GM19193 (cell line): ENCODE results near the gene AUTS2.

Source experiments
- POLR2A ChIP-seq: IDR thresholded peaks from 4 replicates; pipeline ENCODE4 v1.6.1; 2011; ENCODE audit not compliant: insufficient read depth, insufficient read length; ENCODE audit errors: extremely low read depth

The AUTS2 gene

DNA sequence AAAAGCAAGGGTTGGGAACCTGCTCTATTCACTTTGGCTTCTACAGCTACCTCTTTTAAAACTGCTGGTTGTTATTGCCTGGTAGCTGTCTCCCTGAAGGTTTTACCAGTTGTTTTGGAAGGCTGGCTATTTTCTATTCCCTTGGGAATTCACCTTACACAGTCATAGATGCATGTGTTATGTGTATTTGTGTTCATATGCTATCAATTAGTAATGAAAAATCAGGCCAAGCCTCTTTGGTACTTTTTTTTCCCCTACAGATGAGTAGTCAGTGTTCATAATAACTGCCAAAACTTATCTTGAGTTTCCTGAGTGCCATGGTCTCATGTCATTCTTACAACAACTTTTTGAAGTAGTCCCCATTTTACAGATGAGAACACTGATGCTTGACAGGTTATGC, 795.7 kb downstream of the AUTS2 start:
- no peak for TF ChIP-seq POLR2A

- no peak for TF ChIP-seq POLR2A
These were observed 802.6 kb downstream of the AUTS2 start for GRCh38 chr7:70400829-70401380.

- no peak for TF ChIP-seq POLR2A
These were observed 803.8 kb downstream of the AUTS2 start for GRCh38 chr7:70402069-70402468.

- TF ChIP-seq POLR2A = no peak
These were observed 807.0 kb downstream of the AUTS2 start for GRCh38 chr7:70405241-70405640.

DNA sequence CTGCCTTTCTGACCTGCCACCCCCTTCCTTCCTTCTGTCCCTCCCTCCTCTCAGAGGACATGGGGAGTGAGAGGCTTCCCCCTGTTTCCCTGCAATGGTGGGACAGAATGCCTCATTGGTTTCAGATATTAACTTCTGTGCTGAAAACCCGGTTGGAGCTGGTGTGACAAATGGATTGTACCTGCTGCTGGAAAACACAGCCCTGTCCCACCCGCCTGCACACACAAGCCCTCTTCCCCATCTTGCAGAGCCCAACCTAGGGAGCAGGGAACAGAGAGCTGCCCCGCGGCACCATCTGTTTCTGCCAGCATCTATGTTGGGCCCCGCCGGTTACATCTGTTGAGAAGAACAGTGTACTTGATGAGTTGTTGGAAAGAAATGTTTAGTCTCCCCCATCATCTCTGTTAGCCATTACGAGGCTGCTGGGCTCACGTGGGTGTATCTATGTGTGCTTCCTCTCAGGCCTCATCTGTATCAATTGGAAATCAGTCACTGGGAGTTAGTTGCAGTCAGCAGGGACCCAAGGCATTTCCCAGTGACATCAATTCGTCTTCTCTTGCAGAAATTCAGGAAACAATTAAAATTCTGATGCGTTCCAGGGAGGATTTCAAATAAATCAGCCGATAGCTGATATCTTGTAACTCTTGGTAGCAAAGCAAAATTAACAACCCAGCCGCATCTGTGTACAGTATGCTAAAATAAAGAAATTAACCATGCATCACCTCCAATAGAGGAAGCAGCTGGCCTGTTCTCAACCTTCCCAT, 808.1 kb downstream of the AUTS2 start:
- no peak for TF ChIP-seq POLR2A

DNA sequence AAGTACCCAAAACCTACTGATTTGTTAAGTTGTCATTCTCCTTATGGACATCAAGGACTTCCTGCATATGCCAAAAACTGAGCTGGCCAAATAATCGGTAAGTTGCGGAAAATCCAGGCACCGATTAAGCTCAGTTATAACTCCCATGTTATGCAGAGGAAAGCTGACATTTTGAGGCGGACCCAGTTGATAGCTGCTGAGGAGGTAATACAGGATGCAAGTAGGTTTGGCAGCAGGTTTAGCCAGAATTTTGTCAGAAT, 808.6 kb downstream of the AUTS2 start:
- no peak for TF ChIP-seq POLR2A

DNA sequence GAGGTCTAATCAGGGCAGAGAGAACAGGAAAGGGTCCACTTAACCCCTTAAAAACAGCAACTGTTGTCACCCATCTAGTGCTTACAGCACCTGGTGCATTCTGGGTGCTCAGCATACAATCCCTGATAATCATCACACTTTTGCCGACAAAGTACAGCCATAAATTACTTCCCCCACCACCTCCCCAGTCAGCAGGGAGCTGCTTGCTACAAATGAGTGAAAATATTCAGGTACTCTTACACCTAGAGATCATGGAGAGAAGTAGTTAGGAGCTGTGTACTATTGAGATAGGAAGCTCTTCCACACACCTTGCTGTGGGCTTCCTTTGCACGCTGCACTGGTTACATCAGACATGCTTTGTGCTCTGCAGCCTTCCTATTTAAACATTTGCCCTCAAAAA, 810.2 kb downstream of the AUTS2 start:
- no peak for TF ChIP-seq POLR2A

DNA sequence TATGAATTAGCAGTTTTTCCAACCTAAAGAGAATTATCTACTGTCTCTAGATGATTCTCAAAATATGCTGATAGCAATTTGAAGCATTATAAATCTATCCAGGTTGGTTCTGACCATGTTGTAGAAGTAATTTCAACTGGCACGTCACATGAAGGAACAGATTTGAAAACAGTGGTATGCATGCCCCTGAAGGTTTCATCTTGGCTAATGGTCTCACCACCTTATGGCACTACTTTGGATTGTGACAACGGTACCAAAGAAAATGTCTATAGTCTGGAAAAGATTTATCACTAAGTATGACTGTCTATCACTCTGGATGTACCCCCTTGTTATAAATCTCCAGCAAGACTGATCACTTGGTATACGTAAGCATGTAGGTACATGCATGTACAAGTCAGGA, 810.6 kb downstream of the AUTS2 start:
- TF ChIP-seq POLR2A = no peak

DNA sequence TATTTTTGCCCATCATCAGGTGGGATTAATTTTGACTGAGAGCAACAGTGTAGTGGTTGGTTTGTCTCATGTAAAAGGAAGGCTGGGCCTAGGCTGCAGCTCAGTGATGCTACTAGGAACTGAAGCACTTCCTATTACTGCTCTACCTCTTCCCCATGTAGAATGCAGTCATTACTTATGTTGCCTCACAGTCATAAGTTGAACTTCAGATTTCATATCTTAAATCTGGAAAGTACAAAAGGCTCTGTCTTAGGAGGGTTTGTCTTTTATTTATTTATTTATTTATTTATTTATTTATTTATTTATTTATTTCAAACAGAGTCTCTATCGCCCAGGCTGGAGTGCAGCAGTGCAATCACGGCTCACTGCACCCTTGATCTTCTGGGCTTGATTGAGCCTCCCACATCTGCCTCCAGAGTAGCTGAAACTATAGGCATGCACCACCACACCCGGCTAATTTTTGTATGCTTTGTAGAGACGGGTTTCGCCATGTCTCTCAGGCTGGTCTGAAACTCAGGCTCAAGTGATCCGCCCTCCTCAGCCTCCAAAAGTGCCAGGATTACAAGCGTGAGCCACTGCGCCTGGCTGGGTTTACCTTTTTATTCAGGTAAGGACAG, 812.0 kb downstream of the AUTS2 start:
- TF ChIP-seq POLR2A = no peak

GRCh38 chr7:70414368-70414767, 816.1 kb downstream of the AUTS2 start:
- no peak for TF ChIP-seq POLR2A

DNA sequence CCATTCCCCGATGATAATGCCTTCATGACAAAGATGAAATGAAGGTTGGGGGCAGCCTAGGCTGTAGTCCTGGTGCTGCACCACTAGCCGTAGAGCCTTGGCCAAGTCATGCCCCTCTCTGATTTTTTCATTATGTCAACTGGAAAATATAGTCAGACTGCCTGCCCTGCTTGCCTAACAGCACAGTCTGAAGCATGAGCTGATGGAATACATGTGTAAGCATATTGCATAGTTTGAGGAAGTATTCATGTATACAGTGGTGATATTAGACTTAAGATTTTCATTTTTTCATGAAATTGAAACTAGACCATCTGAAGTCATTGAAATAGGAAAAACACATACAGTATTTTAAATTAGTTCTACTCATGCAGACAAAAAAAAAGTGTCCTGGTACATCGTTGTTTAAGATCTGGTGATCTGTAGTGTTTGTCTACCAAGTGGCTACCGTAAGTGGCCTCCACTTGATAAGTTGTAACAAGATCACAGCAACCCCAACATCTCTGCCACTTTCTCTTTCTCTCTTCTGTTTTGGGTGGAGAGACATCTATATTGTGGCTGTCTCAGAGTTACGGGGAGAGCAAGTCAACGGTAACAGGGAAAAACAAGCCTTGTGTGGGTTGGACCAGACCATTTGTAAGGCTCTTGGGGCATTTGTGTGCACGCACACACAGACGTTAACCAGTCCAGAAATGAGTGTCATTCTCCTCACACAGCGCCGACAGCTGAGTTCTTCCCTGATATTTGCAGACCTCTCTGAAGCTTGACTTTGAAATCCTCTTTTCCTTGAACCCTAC, 817.1 kb downstream of the AUTS2 start:
- TF ChIP-seq POLR2A = no peak

GRCh38 chr7:70416347-70416985, 818.2 kb downstream of the AUTS2 start:
- no peak for TF ChIP-seq POLR2A

DNA sequence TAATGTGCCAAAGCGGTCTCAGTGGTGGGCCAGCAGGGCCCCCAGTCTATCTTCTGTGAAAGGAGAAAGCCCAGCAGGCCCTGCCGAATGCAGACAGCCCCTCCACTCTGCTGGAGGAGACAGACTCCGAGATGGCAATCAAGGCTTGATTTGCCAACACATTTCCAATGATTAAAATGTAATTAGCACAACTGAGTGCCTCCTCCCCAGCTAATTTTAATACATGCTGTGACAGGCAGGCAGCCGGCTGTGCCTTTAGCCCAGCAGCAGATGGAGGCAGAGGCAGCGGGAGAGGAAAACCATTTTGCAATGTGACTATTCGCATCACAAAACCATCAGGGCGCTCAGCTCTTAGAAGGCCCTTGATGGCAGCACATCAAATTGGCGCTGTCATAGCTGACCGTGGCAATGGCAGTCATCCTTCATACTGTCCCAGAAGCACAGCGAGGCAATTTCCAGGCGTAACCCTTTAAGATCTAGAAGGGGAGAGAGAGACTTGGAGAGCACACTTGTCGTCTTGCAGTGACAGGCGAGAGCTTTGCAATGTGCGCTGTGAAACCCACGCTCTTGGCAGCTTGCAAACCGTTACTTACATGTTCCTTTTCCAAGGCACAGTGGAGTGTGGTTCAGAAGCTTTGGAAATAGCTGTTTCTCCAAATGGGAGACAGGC, 818.8 kb downstream of the AUTS2 start:
- no peak for TF ChIP-seq POLR2A

DNA sequence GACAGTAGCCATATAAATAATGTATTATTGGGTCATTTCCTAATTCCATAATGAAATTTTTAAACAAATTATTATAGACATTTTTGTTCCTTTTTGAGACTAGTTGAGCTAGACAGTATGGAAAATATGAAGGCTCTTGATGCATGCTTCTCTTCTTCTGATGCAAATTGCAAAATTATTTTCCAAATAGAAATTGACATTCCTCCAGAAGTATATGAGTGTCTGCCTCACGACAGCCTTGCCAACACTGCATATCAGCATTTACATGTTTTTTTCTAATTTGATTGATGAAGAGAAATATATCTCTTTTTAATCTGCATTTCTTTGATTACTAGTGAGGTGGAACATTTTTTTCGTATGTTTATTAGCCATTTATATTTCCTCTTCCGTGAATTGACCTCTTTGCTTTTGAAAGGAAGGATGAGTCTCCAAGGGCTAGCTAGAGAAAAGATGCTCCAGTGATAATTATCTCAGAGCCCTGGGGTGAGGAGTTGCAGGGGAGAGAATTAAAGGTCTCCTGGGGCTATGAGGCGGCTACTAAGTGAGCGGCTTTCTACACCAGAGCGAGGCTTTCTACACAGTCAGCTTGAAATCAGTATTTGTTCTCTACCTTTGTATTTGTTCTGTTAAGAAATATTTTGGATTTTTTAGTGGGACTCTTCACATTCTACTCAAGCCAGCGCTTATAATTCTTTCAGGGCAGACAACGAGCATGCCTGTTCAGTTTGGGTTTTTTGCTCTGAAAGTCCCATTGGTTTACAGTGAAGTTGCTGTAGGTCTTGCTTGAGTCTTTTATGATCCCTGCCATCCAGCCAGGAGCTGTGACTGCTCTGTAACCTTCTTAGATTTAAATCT, 821.5 kb downstream of the AUTS2 start:
- TF ChIP-seq POLR2A = no peak

DNA sequence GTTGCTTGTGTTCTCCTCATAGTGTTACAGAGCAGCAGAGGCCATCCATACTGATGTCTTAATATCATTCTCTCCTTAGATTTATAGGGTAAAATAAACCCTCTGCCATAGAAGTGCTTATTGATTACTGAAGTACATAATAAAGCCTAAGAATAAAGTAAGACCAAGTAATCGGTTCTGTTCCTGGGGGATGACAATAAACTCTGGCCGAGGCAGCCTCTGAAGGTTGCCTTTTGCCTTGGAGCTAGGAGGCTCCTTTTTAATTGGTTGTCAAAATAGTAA, 822.0 kb downstream of the AUTS2 start:
- no peak for TF ChIP-seq POLR2A

- TF ChIP-seq POLR2A = no peak
These were observed 823.0 kb downstream of the AUTS2 start for GRCh38 chr7:70421319-70421718.
